GM12878 (cell line): ENCODE results near the gene DNAJA1. TPM values are rescaled to one million over a fixed set of nuclear protein-coding genes. Genes with fewer than 3 reads are reported as not detected.

ENCODE experiments used
- ATAC-seq: fragments of 200-7000 bp; cut with Tn5 transposase; 3 replicates; pipeline ENCODE4 v1.9.1; 2020; ENCODE audit warnings: mild to moderate bottlenecking, moderate library complexity
- BruUV-seq: library from RNA; stranded (reverse); fragments of 400-500 nt; replicated peaks from 2 replicates; lab custom pipeline; 2021; lab: Mats Ljungman, UMichigan
- CTCF ChIA-PET: fragments of 300-600 bp; sonication (Branson Sonifier 250); formaldehyde crosslinking; extraction: SDS; loops from one replicate; lab custom pipeline; 2021; ENCODE audit warnings: inconsistent platforms; lab: Yijun Ruan, JAX
- POLR2A ChIA-PET: fragments of 350-600 bp; formaldehyde crosslinking; extraction: SDS; loops from one replicate; lab custom pipeline; 2021; ENCODE audit warnings: inconsistent platforms; lab: Charles Lee
- RAD21 ChIA-PET: fragments of 300-600 bp; sonication (Branson Sonifier 250); formaldehyde crosslinking; loops from one replicate; lab custom pipeline; 2023; ENCODE audit warnings: antibody characterized with exemption; ENCODE audit not compliant: unreplicated experiment; lab: Charles Lee
- SMC1A ChIA-PET: fragments of 300-600 bp; sonication (Branson Sonifier 250); formaldehyde crosslinking; loops from one replicate; lab custom pipeline; 2023; ENCODE audit not compliant: unreplicated experiment, uncharacterized antibody; lab: Charles Lee
- DNase-seq: peaks from one replicate; pipeline ENCODE4 v3.0.0-alpha.2; 2011; ENCODE audit warnings: low read depth, low spot score
- FAIRE-seq: peaks from 3 replicates; lab custom pipeline; 2011; peaks lifted over from hg19 to GRCh38; lab: Jason Lieb, UNC
- H2AFZ ChIP-seq: 2 replicates; pipeline ENCODE4 v1.6.0; 2011; ENCODE audit warnings: low read depth, low read length, control low read depth; ENCODE audit not compliant: control insufficient read depth
- H3K27ac ChIP-seq: 2 replicates; pipeline ENCODE4 v1.5.1; 2011; ENCODE audit warnings: control low read depth; ENCODE audit not compliant: control insufficient read depth, insufficient read depth
- H3K27me3 ChIP-seq, 2 experiments: replicated peaks in 1 of 2; 2 replicates each; pipeline versions ENCODE4 v1.6.0 to v1.6.1; 2011; ENCODE audit warnings: low read length in 1 of 2; ENCODE audit not compliant: control insufficient read depth in 2 of 2, insufficient read depth in 2 of 2
- H3K36me3 ChIP-seq, 2 experiments: 2 replicates each; pipeline ENCODE4 v1.5.1; 2011; ENCODE audit warnings: low read length in 1 of 2; ENCODE audit not compliant: control insufficient read depth in 2 of 2, insufficient read depth in 2 of 2
- H3K4me1 ChIP-seq: 2 replicates; pipeline ENCODE4 v1.6.1; 2011; ENCODE audit warnings: mild to moderate bottlenecking, low read length, moderate library complexity, mixed read lengths; ENCODE audit not compliant: control insufficient read depth, insufficient read depth
- H3K4me2 ChIP-seq: 2 replicates; pipeline ENCODE4 v1.6.0; 2011; ENCODE audit warnings: control low read depth; ENCODE audit not compliant: control insufficient read depth, insufficient read depth
- H3K4me3 ChIP-seq: fragments of 200-600 bp; sonication (generic); 2 replicates; pipeline ENCODE4 v1.5.1; 2016
- H3K79me2 ChIP-seq: 2 replicates; pipeline ENCODE4 v1.6.0; 2011; ENCODE audit warnings: low read length; ENCODE audit not compliant: control insufficient read depth, insufficient read depth
- H3K9ac ChIP-seq: 2 replicates; pipeline ENCODE4 v1.8.0; 2011; ENCODE audit warnings: low read length, control low read depth, mixed read lengths; ENCODE audit not compliant: control insufficient read depth, insufficient read depth
- H3K9me3 ChIP-seq: replicated peaks from 3 replicates; pipeline ENCODE4 v1.5.1; 2011; ENCODE audit warnings: mild to moderate bottlenecking, low read length; ENCODE audit not compliant: control insufficient read depth, insufficient read depth
- H4K20me1 ChIP-seq: 2 replicates; pipeline ENCODE4 v1.6.0; 2011; ENCODE audit not compliant: control insufficient read depth, insufficient read depth
- ATF7 ChIP-seq: fragments of 450-650 bp; IDR thresholded peaks from 2 replicates; pipeline ENCODE4 v1.6.1; 2016; ENCODE audit warnings: low read depth, mild to moderate bottlenecking
- CBFB ChIP-seq: IDR thresholded peaks from 2 replicates; pipeline ENCODE4 v1.6.1; 2016; ENCODE audit warnings: antibody characterized with exemption, low read depth
- FOS ChIP-seq: IDR thresholded peaks from 3 replicates; pipeline ENCODE4 v1.6.1; 2011; ENCODE audit warnings: borderline replicate concordance; ENCODE audit not compliant: insufficient read length; ENCODE audit errors: extremely low read depth
- RELA ChIP-seq: fragments of 450-650 bp; IDR thresholded peaks from 2 replicates; pipeline ENCODE4 v1.8.0; 2014; ENCODE audit warnings: borderline replicate concordance; ENCODE audit not compliant: partially characterized antibody
- SPI1 ChIP-seq: IDR thresholded peaks from 2 replicates; pipeline ENCODE4 v1.6.1; 2011; ENCODE audit warnings: low read depth, mild to moderate bottlenecking, low read length, moderate library complexity, borderline replicate concordance; ENCODE audit not compliant: insufficient read depth
- ZSCAN29 ChIP-seq: fragments of 450-650 bp; IDR thresholded peaks from 2 replicates; pipeline ENCODE4 v1.6.1; 2017; ENCODE audit warnings: mild to moderate bottlenecking, moderate library complexity
- WGBS: methylation state at CpG from one replicate; pipeline ENCODE4 v1.1.6; 2016; ENCODE audit warnings: low lambda C conversion rate; ENCODE audit not compliant: insufficient replicate concordance, insufficient coverage; ENCODE audit errors: missing lambda C conversion rate; 5-methylcytosine and 5-hydroxymethylcytosine counted together
- in situ Hi-C: fragments of 300-500 bp; cut with MboI; formaldehyde crosslinking; loops from 9 replicates; pipeline ENCODE4 v1.14.3; 2018; ENCODE audit warnings: mixed read lengths
- intact Hi-C: fragments of 100-400 bp; cut with micrococcal nuclease; formaldehyde crosslinking; loops from one replicate; pipeline ENCODE4 v1.14.2; 2022; ENCODE audit not compliant: unreplicated experiment
- polyA plus RNA-seq, 11 experiments: library from polyadenylated mRNA; depleted of rRNA in 4 of 11; unstranded in 6 of 11; stranded (reverse) in 5 of 11; fragments of >200 nt; fragmentation: Nextera tagmentation in 4 of 11; fragmentation: Illumina TruSeq in 1 of 11; extraction: Ambion mirVana in 4 of 11; extraction: Trizol in 1 of 11; gene quantifications; 1 replicate in 1 of 11; 2 replicates in 10 of 11; pipeline versions ENCODE4 v1.2.1 to v1.2.3, GENCODE V29; 2011 to 2016; ENCODE audit warnings: inconsistent platforms in 2 of 11, missing spikeins in 2 of 11, low read depth in 1 of 11
- total RNA-seq, 4 experiments: library from RNA; depleted of rRNA in 3 of 4; stranded (reverse); fragments of >200 nt in 3 of 4; fragmentation: Illumina TruSeq in 1 of 4; extraction: Trizol in 1 of 4; gene quantifications; 2 replicates each; pipeline versions ENCODE4 v1.2.1 to v1.2.3, GENCODE V29; 2013 to 2021
- TF ChIP-seq, protein P1 (sequence below): IDR thresholded peaks from 2 replicates; pipeline ENCODE4 v1.6.1; 2012; ENCODE audit warnings: low read depth, low read length, improper control_type of control experiment

The DNAJA1 gene
- total and polyA plus RNA-seq, 10 of the 15 experiments (the other 5 are each of a cell fraction or from before 2014, with no cell fraction given), result 69.7 to 206 (median 146) TPM

DNA sequence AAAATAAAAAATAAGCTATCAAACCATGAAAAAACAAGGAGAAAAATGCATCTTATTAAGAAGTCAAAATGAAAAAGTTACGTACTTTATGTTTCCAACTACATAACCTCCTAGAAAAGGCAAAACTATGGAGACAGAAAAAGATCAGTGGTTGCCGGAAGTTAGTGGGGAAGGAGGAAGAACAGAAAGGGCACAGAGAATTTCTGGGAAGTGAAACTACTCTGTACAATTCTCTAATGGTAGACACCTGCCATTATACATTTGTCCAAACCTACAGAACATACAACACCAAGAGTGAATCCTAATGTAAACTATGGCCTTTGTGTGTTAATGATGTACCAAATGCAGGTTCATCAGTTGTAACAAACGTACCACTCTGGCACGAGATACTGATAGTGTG, 26.1 kb downstream of the DNAJA1 start:
- ChIA-PET POLR2A (no interaction called here), SMC1A (no interaction called here), CTCF (no interaction called here), RAD21 (no interaction called here)
- intact Hi-C loops, result no loop called here
- no peak overlapping the region for H2AFZ ChIP-seq
- peaks cover 6 to 49% of the 10 kb centered on the region in 2 experiments for H3K36me3 ChIP-seq
- H4K20me1 ChIP-seq, result no peaks in the 10 kb centered on the region
- H3K9me3 ChIP-seq, result peaks cover 4% of the 10 kb centered on the region
- no peak overlapping the region for H3K9ac ChIP-seq
- H3K4me3 ChIP-seq, result no peak overlapping the region
- ATAC-seq, result peak; percentile 32; the same call in 1 of the 3 replicates
- FAIRE-seq, result peak; percentile 79
- TF ChIP-seq ATF7 (no peak), CBFB (no peak), SPI1 (peak; percentile 43; the same call in 1 of the 2 replicates), FOS (no peak), ZSCAN29 (no peak), RELA (no peak)
- TF ChIP-seq, protein P1, sequence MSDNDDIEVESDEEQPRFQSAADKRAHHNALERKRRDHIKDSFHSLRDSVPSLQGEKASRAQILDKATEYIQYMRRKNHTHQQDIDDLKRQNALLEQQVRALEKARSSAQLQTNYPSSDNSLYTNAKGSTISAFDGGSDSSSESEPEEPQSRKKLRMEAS, result no peak
- WGBS, result 71% methylated on average over 4 of the region's 4 CpGs
- peaks cover 17% of the 10 kb centered on the region for H3K4me1 ChIP-seq
- no peak overlapping the region for H3K27ac ChIP-seq
- H3K79me2 ChIP-seq, result no peaks in the 10 kb centered on the region; the same call in 1 of the 2 replicates
- no peak for DNase-seq
- in situ Hi-C loops, result no loop called here
- no peak overlapping the region for H3K4me2 ChIP-seq
- no peaks in the 10 kb centered on the region for H3K27me3 ChIP-seq
- BruUV-seq, result no TSS peak
